RWPE1 (cell line): ENCODE results near the gene DNAJC11.

ENCODE experiments used
- CTCF ChIA-PET: fragments of 350-600 bp; sonication (Branson Sonifier 250); formaldehyde crosslinking; extraction: SDS; loops from one replicate; lab custom pipeline; 2021; lab: Yijun Ruan, JAX
- POLR2A ChIA-PET: fragments of 400-600 bp; formaldehyde crosslinking; extraction: SDS; loops from one replicate; lab custom pipeline; 2020; ENCODE audit warnings: antibody characterized with exemption; ENCODE audit not compliant: low non-redundant PET; lab: Yijun Ruan, JAX
- DNase-seq: peaks from one replicate; pipeline ENCODE4 v3.0.0; 2012; ENCODE audit warnings: low spot score
- H3K27ac ChIP-seq: fragments of 450-650 bp; 2 replicates; pipeline ENCODE4 v1.5.1; 2017
- CTCF ChIP-seq: fragments of 450-650 bp; conservative IDR thresholded peaks from 2 replicates; pipeline ENCODE4 v1.5.1; 2017; ENCODE audit warnings: low read depth, mild to moderate bottlenecking

DNAJC11 gene

GRCh38 chr1:6738987-6739676 lies 37.5 kb upstream of the DNAJC11 start:
- no peak for DNase-seq
- no peak for TF ChIP-seq CTCF
- H3K27ac ChIP-seq = peak overlapping the region; percentile 24
- POLR2A ChIA-PET = no interaction called here
- CTCF ChIA-PET = no interaction called here

- DNase-seq = no peak
- ChIA-PET CTCF (interaction anchor here (0.7 kb wide), 1 partner anchor 915 kb away, joined by 4 read pairs; no protein-coding TSS in a partner anchor), POLR2A (no interaction called here)
- no peak for TF ChIP-seq CTCF
- no peak overlapping the region for H3K27ac ChIP-seq
Observed at GRCh38 chr1:6732942-6733341, 31.3 kb upstream of the DNAJC11 start.

GRCh38 chr1:6731905-6732304 lies 30.3 kb upstream of the DNAJC11 start:
- no peak overlapping the region for H3K27ac ChIP-seq
- ChIA-PET CTCF (interaction anchor here (0.6 kb wide), 1 partner anchor 1366 kb away, joined by 3 read pairs; no protein-coding TSS in a partner anchor), POLR2A (no interaction called here)
- DNase-seq = no peak
- TF ChIP-seq CTCF = no peak

- CTCF ChIA-PET = no interaction called here
- TF ChIP-seq CTCF = no peak
- DNase-seq = no peak
- no peak overlapping the region for H3K27ac ChIP-seq
- POLR2A ChIA-PET = no interaction called here
Observed at GRCh38 chr1:6730880-6731279, 29.3 kb upstream of the DNAJC11 start.

- ChIA-PET CTCF (no interaction called here), POLR2A (no interaction called here)
- no peak for DNase-seq
- TF ChIP-seq CTCF = no peak
- no peak overlapping the region for H3K27ac ChIP-seq
Observed at GRCh38 chr1:6730473-6730872, 28.9 kb upstream of the DNAJC11 start.

GRCh38 chr1:6727535-6727934 lies 25.9 kb upstream of the DNAJC11 start:
- peak; percentile 89 for TF ChIP-seq CTCF
- CTCF ChIA-PET = interaction anchor here (0.5 to 2.3 kb wide), 5 partner anchors 10 to 861 kb away, joined by 3 to 5 read pairs (median 3); no protein-coding TSS in a partner anchor
- POLR2A ChIA-PET = no interaction called here
- peak; percentile 54 for DNase-seq
- H3K27ac ChIP-seq = no peak overlapping the region
